SW 1271 (cell line): ENCODE data around the gene USE1.
"Not testable (repeated sequence)": the region's sequence is repeated elsewhere in the genome, so short reads cannot be mapped to it uniquely, and the experiment has no call there.

Experiments used
- DNase-seq, 2 experiments: peaks; one replicate each; lab custom pipeline; 2025; lab: John Stamatoyannopoulos, UW

USE1 gene

GRCh38 chr19:17215127-17215971 lies at the start of gene USE1:
USE1 (plus strand) TSS chr19:17215357; CDS start chr19:17215406, 49 bp downstream.
- peak; percentile 64 to 85 for DNase-seq

- no peak for DNase-seq
These were observed 49.4 kb upstream of the USE1 start for GRCh38 chr19:17165715-17166114.

GRCh38 chr19:17170538-17171297 lies 44.4 kb upstream of the USE1 start:
- DNase-seq, result no peak

GRCh38 chr19:17171874-17172273 lies 43.3 kb upstream of the USE1 start:
- DNase-seq, result no peak

- DNase-seq, result no peak
These were observed 42.4 kb upstream of the USE1 start for GRCh38 chr19:17172624-17173345.

GRCh38 chr19:17178291-17178690 lies 36.9 kb upstream of the USE1 start:
- DNase-seq, result no peak

- DNase-seq, result no peak
These were observed 34.0 kb upstream of the USE1 start for GRCh38 chr19:17180997-17181702.

GRCh38 chr19:17183271-17183761 lies 31.8 kb upstream of the USE1 start:
- DNase-seq, result no peak

GRCh38 chr19:17183858-17184321 lies 31.3 kb upstream of the USE1 start:
- no peak for DNase-seq

GRCh38 chr19:17184371-17184841 lies 30.8 kb upstream of the USE1 start:
- no peak for DNase-seq

- no peak for DNase-seq
These were observed 29.6 kb upstream of the USE1 start for GRCh38 chr19:17185590-17185989.

GRCh38 chr19:17191736-17192135 lies 23.4 kb upstream of the USE1 start:
- DNase-seq, result not testable (repeated sequence)

- no peak for DNase-seq
These were observed 22.4 kb upstream of the USE1 start for GRCh38 chr19:17192751-17193150.

GRCh38 chr19:17194608-17195007 lies 20.5 kb upstream of the USE1 start:
- no peak for DNase-seq

- no peak for DNase-seq
These were observed 20.1 kb upstream of the USE1 start for GRCh38 chr19:17195106-17195505.

- no peak for DNase-seq
These were observed 18.5 kb upstream of the USE1 start for GRCh38 chr19:17196610-17197009.

GRCh38 chr19:17197666-17198065 lies 17.5 kb upstream of the USE1 start:
- DNase-seq, result no peak

- no peak for DNase-seq
These were observed 14.6 kb upstream of the USE1 start for GRCh38 chr19:17200408-17201079.

GRCh38 chr19:17202249-17202648 lies 12.9 kb upstream of the USE1 start:
- DNase-seq, result no peak

GRCh38 chr19:17202713-17203112 lies 12.4 kb upstream of the USE1 start:
- DNase-seq, result no peak
